Ramos (cell line): ENCODE measurements around the gene AP3B2.

Experiments
- in situ Hi-C: fragments of 300-500 bp; cut with MboI; formaldehyde crosslinking; loops from one replicate; pipeline ENCODE4 v1.14.3; 2022; ENCODE audit warnings: low sequenced_read_pairs; ENCODE audit not compliant: unreplicated experiment

Gene AP3B2

DNA sequence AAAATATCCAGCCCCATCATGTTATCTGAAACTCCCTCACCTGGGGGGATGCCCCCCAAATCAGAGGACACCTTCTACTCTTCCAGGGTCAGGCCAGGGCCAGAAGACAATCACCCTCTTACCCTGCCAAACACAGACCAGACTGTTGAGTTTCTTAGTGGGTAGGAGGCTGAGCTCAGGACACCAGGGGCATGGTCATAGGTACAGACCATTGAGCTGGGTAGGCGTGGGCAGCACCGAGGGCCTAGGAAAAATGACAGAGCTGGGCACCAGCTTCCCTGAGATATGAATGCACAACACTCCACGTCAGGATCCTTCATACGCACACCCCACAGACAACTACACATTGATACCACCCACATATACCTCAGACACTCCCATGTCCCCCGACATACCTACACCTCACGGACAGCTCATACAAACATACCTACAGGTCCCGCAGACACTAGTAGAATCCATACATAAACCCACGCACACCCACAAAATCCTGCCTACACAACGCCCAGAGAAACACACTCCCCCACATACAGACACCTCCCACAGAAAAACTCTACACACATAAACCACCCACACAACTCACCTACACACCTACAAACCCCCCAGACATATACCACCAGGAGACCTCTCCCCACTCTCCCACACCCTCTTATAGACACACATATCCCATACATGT lies 11.8 kb downstream of the AP3B2 start:
- in situ Hi-C loops = no loop called here

DNA sequence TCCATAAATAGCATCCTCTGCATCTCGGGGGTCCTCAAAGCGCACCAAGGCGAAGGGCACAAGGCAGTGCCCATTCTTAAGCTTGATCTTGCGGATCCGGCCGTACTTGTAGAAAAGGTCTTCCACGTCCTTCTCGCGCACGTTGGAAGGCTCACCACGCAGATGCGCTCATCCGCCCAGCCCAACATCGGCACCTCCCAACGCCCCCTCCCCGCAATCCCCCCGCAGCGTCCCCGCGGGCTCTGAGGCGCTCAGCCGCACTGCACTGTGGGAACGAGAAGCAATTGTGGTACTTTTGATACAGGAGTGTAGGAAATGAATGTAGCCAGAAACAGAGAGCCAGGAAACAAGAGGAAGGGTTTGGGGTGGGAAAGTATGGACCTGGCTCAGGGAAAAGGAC lies 17.5 kb downstream of the AP3B2 start:
- in situ Hi-C loops = no loop called here

DNA sequence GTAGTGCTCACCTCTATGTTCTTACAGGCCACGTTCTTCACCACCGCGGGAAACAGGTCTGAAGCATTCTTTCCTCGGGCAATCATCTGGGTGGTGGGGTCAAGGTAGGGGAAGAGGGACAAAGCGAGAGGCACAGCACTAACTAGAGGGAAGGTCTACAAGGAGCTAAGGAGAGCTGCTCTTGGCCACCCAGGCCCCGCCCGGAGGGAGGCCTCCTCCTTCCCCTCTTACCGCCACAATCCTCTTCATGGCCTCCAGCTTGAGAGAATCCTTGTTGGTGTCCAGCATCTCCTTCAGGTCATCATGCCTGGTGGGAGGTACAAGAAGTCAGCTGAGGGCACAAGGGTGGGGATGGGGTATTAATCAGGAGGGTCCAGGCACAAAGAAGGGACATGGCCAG lies 20.5 kb downstream of the AP3B2 start:
- in situ Hi-C loops = no loop called here

DNA sequence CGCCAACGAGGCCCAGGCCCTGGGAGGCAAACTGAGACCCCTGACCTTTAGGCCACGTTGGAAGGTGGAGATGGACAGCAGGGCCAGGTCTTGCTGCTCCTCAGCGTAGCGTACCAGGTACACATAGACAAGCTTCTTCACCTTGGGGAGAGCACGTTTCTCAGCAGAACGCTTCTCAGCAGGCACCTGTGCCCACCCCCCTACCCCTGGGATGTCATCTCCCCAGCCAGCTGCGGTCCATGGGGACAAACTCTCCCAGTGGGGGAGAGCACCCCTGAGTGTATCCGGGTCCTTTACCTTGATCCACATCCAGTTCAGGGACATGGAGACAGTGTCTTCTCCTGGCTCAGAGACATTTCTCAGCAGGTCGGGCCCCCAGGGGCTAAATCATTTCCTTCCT lies 21.0 kb downstream of the AP3B2 start:
- in situ Hi-C loops = no loop called here

DNA sequence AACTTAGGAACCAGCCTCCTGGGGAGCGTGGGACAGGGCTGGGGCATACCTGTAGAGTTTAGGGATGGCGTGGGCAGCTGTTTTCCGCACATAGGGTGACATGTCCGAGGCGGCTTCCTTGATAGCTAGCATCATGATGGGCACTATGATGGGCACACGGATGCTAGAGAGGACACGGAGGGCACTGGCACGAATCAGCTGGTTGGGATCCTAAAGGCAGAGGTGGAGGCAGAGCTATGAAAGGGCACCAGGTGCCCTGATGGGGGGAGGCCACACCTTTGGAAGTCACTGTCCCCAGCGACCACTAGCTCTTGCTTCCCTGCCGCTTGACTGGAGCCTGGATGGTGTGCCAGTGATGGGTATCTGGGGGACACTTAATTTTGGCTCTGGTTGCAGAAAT lies 28.3 kb downstream of the AP3B2 start:
- in situ Hi-C loops = no loop called here

DNA sequence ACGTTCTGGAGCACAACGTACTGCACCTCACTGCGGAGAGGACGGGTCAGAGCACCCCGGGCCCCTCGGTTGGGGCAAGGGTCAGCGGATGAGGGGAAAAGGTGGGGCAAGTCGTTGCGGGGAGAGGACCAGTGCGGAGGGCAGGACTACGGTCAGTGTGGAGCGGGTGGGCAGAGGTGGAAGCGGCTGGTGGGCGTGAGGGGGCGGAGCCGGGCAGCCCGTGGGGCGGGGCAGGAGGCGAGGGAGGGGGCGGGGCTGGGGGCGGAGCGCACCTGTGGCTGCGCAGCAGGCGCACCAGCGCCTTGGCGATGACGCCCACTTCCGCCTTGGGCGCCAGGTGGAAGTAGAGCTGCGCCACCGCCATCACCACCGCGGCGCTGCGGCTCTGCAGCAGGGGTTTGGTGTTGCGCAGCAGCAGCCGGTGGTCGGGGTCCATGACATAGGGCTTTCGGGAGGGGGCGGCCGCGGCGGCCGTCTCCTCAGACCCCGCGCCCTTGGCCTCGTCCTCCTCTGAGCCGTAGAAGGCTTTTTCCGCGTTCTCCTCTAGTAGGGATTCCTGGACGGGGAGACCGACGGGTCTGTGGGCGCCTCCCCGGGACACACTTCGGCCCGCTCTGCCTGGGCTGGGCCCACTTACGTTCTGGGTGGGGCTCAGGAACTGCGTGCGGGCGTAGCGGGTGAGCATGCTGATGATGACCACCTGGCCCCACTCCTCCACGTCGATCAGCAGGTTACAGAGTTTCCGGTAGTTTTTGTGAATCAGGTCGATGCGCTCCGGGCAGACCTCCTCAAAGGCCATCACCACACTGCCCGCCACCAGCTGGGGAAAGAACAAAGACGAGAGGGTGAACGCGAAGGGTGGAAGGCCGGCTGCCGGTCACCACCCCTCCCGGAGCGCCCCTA lies 29.2 kb downstream of the AP3B2 start:
- in situ Hi-C loops = no loop called here

DNA sequence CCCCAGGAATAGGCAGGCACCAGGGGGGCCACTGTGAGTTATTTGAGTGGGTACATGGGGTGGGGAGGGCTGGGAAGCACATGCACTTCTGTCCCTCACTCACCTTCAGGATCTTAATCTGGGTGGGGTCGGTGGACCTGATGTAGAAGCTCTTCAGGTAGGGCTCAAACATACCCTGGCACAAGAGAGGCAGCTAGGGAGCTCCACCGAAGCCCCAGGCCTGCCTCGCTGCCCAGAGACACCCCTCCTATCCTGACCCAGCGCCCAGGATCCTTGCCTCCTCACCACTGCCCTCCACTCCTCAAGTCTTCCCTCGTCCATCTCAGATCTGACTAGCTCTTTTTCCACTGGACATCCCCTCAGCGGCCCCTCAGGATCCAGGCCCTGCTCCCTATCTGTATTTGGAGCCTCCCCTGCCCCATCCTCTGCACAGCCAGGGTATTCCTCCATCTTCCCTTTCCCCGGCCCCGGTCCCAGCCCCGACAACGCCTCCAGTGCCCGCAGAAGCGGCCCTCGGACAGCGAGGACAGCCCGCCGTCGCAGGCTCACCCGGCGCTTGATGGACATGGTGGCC lies 30.0 kb downstream of the AP3B2 start:
- in situ Hi-C loops = no loop called here

DNA sequence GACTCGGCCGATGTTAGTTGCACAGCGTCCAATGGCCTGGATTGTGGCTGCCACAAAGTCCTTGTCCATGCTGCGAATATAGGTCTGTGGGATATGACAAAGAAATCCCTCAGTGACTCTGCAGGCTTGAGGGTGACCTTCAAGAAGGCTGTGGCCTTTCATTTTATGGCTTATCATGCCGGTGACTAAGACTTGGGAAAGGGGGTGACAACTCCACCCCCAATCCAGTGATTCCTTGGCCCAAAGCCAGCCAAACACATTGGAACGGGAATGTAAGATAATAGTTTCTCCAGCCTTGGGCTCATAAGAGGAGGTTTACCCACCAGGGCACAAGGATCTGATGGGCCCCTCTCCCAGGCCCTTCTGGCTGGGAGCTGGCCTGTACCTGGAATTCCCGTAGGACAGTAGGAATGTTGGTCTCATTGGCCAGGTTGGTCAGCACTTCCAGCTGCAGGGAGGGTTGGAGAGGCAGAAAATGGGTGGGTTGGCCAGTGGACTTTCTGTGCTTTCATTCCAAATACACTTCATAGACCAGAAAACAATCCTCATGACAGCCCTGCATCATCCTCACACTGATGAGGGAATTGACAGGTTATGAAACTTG lies 31.9 kb downstream of the AP3B2 start:
- in situ Hi-C loops = no loop called here

DNA sequence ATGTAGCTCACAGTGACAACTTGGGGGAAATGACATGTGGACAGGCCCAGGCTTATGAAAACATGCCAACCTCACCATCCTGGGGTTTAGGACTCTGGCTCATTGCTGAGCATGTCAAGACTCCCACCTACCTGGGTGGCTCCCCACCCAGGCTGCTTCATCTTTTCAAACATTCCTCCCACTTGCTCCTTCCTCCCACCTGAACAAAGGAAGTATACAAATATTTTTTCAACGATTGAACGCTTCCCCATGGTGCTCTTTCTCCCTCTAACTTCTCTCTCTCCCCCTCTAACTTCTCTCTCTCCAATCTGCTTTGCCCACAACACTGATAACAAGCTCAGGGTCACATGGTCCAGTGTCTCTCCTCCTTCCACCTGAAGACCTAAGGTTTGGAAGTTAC lies 34.8 kb downstream of the AP3B2 start:
- in situ Hi-C loops = no loop called here

DNA sequence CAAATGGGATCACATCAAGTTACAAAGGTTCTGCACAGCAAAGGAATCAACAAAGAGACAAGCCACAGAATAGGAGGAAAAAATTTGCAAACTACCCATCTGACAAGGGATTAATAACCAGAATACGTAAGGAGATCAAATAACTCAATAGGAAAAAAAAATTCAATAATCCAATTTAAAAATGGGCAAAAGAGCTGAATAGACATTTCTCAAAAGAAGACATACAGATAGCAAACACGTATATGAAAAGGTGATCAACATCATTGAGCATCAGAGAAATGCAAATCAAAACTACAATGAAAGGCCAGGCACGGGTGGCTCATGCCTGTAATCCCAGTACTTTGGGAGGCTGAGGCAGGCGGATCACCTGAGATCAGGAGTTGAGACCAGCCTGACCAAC lies 39.0 kb downstream of the AP3B2 start:
- in situ Hi-C loops = no loop called here

DNA sequence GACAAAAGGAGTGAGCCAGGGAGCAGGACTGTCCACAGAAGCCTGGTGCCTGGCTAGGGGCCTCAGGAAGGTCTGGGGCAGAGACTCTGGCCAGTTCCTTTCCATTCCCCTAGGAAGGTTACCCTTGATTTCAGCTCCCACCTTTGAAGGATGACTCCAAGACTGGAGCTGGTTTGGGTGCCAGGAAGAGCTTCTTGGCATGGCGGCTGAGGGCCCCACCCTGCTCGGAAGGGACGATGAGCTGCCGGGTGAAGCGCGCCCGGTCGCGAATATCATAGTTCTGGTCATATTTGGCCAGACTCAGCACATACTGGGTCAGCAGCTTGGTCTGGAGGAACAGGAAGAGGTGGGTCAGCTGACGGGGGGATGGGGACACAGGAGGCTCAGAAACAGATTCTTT lies 43.1 kb downstream of the AP3B2 start:
- in situ Hi-C loops = no loop called here

DNA sequence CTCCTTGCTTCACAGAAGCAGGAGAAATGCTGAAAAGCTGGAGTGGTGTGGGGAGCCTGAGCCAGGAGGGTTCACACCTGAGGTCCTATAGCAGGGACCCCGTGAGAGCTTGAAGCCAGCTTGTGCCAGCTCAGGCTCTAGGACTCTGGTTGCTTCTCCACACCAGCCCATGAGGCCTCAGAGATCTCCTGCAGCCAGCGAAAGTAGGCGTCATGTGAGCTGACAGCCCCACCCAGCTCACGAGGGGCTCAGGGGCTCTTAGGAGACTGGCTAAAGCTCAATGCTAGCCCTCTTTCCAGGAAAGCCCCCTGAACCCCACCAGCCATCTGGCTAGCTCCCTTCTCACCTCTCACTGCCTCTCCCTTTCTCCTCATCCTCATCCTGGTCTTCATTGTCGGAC lies 45.7 kb downstream of the AP3B2 start:
- in situ Hi-C loops = no loop called here

DNA sequence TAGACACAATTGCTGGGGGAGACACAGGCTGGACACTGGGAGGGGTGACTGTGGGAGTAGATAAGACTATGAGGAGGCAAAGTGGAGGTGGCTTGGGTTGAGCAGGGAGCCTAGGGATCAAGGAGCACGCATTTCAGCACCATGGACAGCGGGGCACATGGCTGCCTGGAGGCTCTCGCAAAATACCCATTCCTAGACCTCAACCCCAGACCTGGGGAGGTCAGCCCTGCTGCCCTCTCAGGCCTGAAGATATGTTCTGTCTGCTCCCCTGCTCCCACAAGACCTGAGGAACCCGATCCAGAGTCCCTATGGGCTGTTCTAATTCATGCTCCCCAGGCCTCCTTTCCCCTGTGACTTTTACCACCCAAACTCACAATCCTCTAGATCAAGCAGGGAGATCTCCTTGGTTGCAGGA lies 46.5 kb downstream of the AP3B2 start:
- in situ Hi-C loops = no loop called here

DNA sequence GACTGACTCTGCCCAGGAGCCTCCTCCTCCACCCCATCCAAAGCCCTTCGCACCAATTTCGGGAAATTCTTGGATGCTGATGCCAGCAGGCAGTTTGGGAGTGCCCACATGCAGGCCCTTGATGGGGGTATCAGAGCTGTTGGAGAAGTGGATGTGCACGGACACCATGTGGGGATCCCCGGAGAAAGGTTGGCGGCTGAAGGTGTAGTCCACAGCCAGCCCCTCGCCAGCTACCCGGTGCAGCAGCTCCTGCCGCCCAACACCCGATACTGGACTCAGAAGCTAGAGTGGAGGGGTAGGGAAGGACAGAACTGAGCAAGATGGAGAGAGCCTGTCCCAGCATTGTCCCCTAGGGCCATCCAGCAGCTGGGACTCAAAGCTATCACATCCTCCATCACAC lies 47.0 kb downstream of the AP3B2 start:
- in situ Hi-C loops = no loop called here

DNA sequence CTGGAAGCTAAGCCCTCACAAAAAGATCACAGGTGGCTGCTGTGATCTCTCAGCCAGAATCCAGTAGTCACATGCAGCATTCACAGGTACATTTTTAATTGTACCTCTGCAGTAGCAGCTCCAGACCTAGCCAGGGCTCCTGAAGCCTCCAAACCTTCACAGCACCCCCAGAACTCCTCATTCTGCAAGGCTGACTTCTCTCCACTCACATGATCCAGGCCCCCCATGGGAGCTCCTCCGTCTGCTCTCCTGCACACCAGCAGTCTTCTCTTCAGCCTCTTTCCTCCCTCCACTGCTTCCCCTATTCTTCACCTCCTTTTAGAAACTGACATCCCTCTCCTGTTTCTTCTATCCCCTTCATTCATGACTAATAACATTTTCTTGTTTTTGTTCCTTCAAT lies 49.3 kb downstream of the AP3B2 start:
- in situ Hi-C loops = no loop called here

DNA sequence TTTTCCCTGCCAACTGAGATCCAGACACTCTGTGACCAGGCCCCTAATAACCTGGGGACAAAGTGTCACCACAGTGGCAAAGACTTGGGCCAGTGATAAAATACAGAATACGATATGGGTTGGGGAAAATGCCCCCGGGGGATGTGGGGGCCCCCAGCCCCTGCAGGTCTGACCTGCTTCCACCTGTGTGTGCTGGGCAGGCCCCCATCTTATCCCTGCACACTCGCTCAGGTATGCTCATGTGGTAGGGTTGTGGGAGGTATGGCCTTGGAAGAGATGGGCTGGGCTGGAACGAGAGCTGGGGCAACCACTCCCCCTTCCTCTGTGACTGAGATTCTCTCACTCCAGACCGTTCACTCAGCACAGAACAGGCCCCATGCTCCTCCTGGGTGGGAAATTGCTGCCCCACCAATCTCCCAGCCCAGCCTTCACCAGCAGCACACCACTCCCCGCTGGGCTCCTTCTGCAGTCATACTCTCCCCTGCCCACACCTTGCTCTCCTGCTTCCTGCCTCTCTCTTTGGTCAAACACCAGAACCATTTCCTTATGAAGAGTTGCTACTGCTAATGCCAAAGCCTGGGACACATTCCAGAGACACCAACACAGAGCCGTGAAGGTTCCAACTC lies 52.9 kb downstream of the AP3B2 start:
- in situ Hi-C loops = no loop called here

DNA sequence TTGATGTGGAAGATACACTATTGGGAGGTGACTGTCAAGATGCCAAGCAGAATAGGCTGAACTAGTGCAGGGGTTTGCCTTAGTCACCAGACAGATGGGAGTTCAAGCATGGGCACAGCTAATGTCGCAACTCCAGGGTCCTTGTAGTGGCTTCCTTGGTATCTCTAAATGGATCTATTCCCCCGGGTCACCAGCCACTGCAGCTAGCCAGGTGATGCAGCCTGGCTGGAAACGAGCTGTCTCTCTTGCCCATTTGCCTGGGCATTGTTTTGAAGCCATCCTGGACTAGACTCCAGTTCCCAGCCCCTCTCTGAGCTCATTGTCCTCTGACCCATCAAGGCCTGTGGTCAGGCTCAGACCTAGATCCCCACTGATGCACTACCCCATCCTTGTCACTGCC lies 54.1 kb downstream of the AP3B2 start:
- in situ Hi-C loops = no loop called here

DNA sequence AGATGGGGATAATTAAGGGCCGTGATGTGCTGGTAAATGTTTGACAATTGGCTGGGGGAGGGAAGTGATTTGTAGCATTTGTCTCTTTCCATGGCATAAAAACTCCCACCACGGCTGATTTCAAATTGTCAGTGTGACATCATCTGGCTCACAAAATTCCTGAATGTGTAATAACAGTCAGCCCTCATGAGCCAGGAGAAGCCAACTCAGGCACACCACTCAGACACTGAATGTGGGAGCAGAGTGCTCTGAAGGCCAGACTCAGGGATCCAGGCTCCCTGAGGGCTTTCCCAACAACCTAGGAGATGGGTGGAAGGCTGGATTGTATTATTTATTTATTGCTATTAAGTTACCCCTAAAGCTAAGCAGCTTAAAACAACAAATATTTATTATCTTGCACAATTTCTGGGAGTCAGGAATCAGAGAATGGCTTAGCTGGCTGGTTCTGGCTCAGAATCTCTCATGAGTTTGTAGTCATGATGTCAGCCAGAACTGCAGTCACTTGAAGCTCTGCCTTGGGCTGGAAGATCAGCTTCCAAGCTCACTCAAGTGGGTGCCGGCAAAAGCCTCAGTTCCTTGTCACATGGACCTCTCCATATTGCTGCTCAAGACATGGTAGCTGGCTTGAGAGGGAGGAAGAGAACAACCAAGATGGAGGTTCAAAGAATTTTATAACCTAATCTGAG lies 56.0 kb downstream of the AP3B2 start:
- in situ Hi-C loops = no loop called here

DNA sequence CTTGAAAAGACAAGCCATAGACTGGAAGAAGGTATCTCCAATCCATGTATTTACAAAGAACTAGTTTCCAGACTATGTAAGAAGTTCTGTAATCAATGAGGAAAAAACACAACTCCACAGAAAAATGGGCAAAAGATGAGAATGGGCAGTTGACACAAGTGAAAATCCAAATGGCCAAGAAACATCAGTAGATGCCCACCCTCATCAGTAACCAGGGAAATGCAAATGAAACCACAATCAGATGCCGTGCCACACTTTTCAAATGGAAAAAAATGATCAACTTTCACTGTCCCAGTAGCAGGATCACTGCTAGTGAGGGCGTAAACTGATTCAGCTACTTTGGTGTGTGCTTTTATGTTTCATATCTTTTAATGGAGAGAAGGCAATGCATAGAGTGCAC lies 58.0 kb downstream of the AP3B2 start:
- in situ Hi-C loops = no loop called here

DNA sequence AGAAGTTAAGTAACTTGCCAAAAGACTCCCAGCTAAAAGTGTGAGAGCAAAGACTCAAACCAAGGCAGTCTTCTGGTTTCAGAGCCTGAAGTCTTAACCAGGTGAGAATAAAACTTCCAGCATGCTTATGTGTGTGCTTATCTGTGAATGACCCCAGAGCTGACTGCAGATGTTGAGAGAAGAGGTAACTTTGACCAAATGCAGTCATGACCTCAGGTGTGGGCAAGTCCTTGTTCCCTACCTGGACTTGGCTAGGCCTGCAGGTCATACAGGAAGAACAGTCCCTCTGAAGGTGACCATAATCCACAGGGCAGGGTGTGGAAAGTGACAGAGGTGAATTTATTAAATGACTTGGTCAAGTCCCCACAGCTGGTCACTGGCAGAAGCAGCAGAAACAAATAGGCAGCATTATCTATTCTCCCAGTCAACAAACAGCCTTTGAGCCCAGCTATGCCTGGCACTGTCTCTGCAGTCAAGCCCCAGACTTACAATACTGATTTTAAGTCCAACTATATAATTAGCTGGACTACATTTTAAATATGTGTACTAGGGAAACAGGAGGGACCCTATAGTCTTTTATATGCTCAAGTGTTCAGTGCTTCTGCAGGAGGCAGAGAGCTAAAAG lies 59.5 kb downstream of the AP3B2 start:
- in situ Hi-C loops = no loop called here
